C4-2B (cell line): ENCODE results near the gene CHD2.

ENCODE experiments used
- H3K27ac ChIP-seq: fragments of 450-650 bp; 2 replicates; pipeline ENCODE4 v1.5.1; 2017
- CTCF ChIP-seq: fragments of 450-650 bp; conservative IDR thresholded peaks from 2 replicates; pipeline ENCODE4 v1.5.1; 2017; ENCODE audit warnings: mild to moderate bottlenecking
- ZFX ChIP-seq: fragments of 450-650 bp; IDR thresholded peaks from 2 replicates; pipeline ENCODE4 v1.6.1; 2017

CHD2 gene

GRCh38 chr15:92897620-92898019 lies 2.5 kb upstream of the CHD2 start:
- TF ChIP-seq CTCF (no peak), ZFX (no peak)
- no peak overlapping the region for H3K27ac ChIP-seq

GRCh38 chr15:92898988-92899582 lies 1.0 kb upstream of the CHD2 start:
- no peak overlapping the region for H3K27ac ChIP-seq
- TF ChIP-seq CTCF (no peak), ZFX (no peak)

- TF ChIP-seq CTCF (peak; percentile 51), ZFX (no peak)
These were observed 550 bp upstream of the CHD2 start for GRCh38 chr15:92899601-92899947.

GRCh38 chr15:92900731-92901071 lies 577 bp downstream of the CHD2 start:
- H3K27ac ChIP-seq: peak overlapping the region; percentile 81
- no peak for TF ChIP-seq ZFX
- no peak for TF ChIP-seq CTCF

More at GRCh38 chr15:92899601-92899947, 550 bp upstream of the CHD2 start:
- H3K27ac ChIP-seq: peak overlapping the region; percentile 81

GRCh38 chr15:92901072-92901761 lies 1.1 kb downstream of the CHD2 start:
- H3K27ac ChIP-seq: no peak overlapping the region
- TF ChIP-seq ZFX (no peak), CTCF (no peak)

- TF ChIP-seq CTCF (no peak), ZFX (no peak)
- no peak overlapping the region for H3K27ac ChIP-seq
These were observed 1.9 kb downstream of the CHD2 start for GRCh38 chr15:92901995-92902394.

- TF ChIP-seq ZFX (no peak), CTCF (no peak)
- H3K27ac ChIP-seq: no peak overlapping the region
These were observed 2.8 kb downstream of the CHD2 start for GRCh38 chr15:92902737-92903593.
